Lower leg skin (tissue), 3 donors: ENCODE measurements around the gene POMT1.

Source experiments
- CTCF ChIP-seq, 3 donors: fragments of 450-650 bp; IDR thresholded peaks; one replicate each; pipeline ENCODE4 v1.5.1; 2016; ENCODE audit warnings: antibody characterized with exemption in 3 of 3, mild to moderate bottlenecking in 3 of 3, moderate library complexity in 2 of 3
- POLR2A ChIP-seq, 2 donors: fragments of 450-650 bp; IDR thresholded peaks; one replicate each; pipeline ENCODE4 v1.6.1; 2016 to 2017; ENCODE audit warnings: antibody characterized with exemption in 2 of 2, mild to moderate bottlenecking in 1 of 2, moderate library complexity in 1 of 2

DNA sequence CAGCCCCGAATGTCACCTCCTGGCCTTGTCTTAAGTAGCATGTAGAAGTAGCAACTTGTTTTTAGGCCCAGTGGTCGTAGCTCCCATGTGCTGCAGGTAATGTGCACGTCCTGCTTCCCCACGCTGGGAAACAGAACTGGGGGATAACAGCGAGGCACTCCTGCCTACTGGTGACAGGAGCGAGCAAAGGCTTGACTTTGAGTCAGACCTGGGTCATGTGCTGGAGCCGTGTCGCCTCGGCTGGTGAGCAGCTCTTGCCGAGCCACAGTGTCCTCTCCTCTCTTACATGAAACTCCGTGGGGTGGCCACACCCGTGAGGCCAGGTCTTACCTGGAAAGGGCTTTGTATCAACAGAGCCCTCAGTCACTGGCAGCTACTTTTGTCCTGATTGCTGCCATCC is 17.5 kb upstream of the POMT1 start:
- no peak for TF ChIP-seq CTCF (IDR thresholded peaks at IDR 0.05)
- TF ChIP-seq POLR2A (IDR thresholded peaks at IDR 0.05) = no peak
